SK-N-SH treated with all-trans-retinoic acid at 6 μM for 48 hours (cell line): ENCODE results near the gene TPST2.
"Not testable (repeated sequence)": the region's sequence is repeated elsewhere in the genome, so short reads cannot be mapped to it uniquely, and the experiment has no call there.

Experiments used
- ATAC-seq: fragments of 200-7000 bp; cut with Tn5 transposase; 3 replicates; pipeline ENCODE4 v1.9.1; 2020; ENCODE audit warnings: mild to moderate bottlenecking, moderate library complexity
- ARNTL ChIP-seq: fragments of 450-650 bp; formaldehyde crosslinking; IDR thresholded peaks from 2 replicates; pipeline ENCODE4 v1.5.0; 2020; ENCODE audit warnings: low read depth, mild to moderate bottlenecking, moderate library complexity, borderline replicate concordance
- BACH2 ChIP-seq: fragments of 250-450 bp; sonication (Bioruptor Pico); IDR thresholded peaks from 2 replicates; pipeline ENCODE4 v1.9.0; 2021; ENCODE audit warnings: mild to moderate bottlenecking, borderline replicate concordance
- CSDC2 ChIP-seq: fragments of 250-450 bp; sonication (Bioruptor Pico); IDR thresholded peaks from 2 replicates; pipeline ENCODE4 v1.5.0; 2020; ENCODE audit warnings: mild to moderate bottlenecking, moderate library complexity
- CSRNP3 ChIP-seq: fragments of 250-450 bp; sonication (Bioruptor Pico); IDR thresholded peaks from 2 replicates; pipeline ENCODE4 v1.5.1; 2021; ENCODE audit warnings: mild to moderate bottlenecking, moderate library complexity
- ESRRG ChIP-seq: fragments of 250-450 bp; sonication (Bioruptor Pico); IDR thresholded peaks from 2 replicates; pipeline ENCODE4 v1.6.1; 2021; ENCODE audit warnings: mild to moderate bottlenecking
- GLIS3 ChIP-seq: fragments of 250-450 bp; sonication (Bioruptor Pico); IDR thresholded peaks from 2 replicates; pipeline ENCODE4 v1.5.0; 2020; ENCODE audit warnings: mild to moderate bottlenecking, moderate library complexity
- ISL1 ChIP-seq: fragments of 250-450 bp; sonication (Bioruptor Pico); IDR thresholded peaks from 2 replicates; pipeline ENCODE4 v2.1.2; 2022; ENCODE audit warnings: mild to moderate bottlenecking, moderate library complexity
- OSR1 ChIP-seq: fragments of 250-450 bp; sonication (Bioruptor Pico); IDR thresholded peaks from 2 replicates; pipeline ENCODE4 v1.8.0; 2022; ENCODE audit warnings: moderate library complexity, mild to moderate bottlenecking, inconsistent platforms
- RARB ChIP-seq: fragments of 250-450 bp; sonication (Bioruptor Pico); IDR thresholded peaks from 2 replicates; pipeline ENCODE4 v1.8.0; 2021; ENCODE audit warnings: mild to moderate bottlenecking, moderate library complexity
- TOX ChIP-seq: fragments of 250-450 bp; sonication (Bioruptor Pico); IDR thresholded peaks from 2 replicates; pipeline ENCODE4 v1.8.0; 2021; ENCODE audit warnings: mild to moderate bottlenecking, moderate library complexity, borderline replicate concordance
- ZC3H10 ChIP-seq: fragments of 250-450 bp; sonication (Bioruptor Pico); IDR thresholded peaks from 2 replicates; pipeline ENCODE4 v1.5.1; 2021; ENCODE audit warnings: mild to moderate bottlenecking, moderate library complexity
- ZFP3 ChIP-seq: fragments of 250-450 bp; sonication (Bioruptor Pico); IDR thresholded peaks from 2 replicates; pipeline ENCODE4 v1.5.0; 2020; ENCODE audit warnings: mild to moderate bottlenecking, moderate library complexity
- ZFP30 ChIP-seq: fragments of 450-650 bp; formaldehyde crosslinking; IDR thresholded peaks from 2 replicates; pipeline ENCODE4 v1.5.0; 2022; ENCODE audit warnings: mild to moderate bottlenecking, moderate library complexity
- ZNF565 ChIP-seq: fragments of 450-650 bp; formaldehyde crosslinking; conservative IDR thresholded peaks from 2 replicates; pipeline ENCODE4 v1.5.0; 2020; ENCODE audit warnings: low read depth, mild to moderate bottlenecking, moderate library complexity
- TF ChIP-seq, protein P1 (sequence below): fragments of 250-450 bp; sonication (Bioruptor Pico); IDR thresholded peaks from 2 replicates; pipeline ENCODE4 v1.5.0; 2020; ENCODE audit warnings: mild to moderate bottlenecking, moderate library complexity
- TF ChIP-seq, protein P2 (sequence below): fragments of 250-450 bp; sonication (Bioruptor Pico); IDR thresholded peaks from 2 replicates; pipeline ENCODE4 v1.8.0; 2020; ENCODE audit warnings: mild to moderate bottlenecking, moderate library complexity, borderline replicate concordance
- TF ChIP-seq, protein P3 (sequence below): fragments of 250-450 bp; sonication (Bioruptor Pico); IDR thresholded peaks from 2 replicates; pipeline ENCODE4 v1.5.1; 2020; ENCODE audit warnings: low read depth, mild to moderate bottlenecking, moderate library complexity
- TF ChIP-seq, protein P4 (sequence below): fragments of 250-450 bp; sonication (Bioruptor Pico); IDR thresholded peaks from 2 replicates; pipeline ENCODE4 v1.8.0; 2021; ENCODE audit warnings: low read depth, mild to moderate bottlenecking, moderate library complexity, borderline replicate concordance

Gene TPST2

GRCh38 chr22:26614322-26614721 is 24.4 kb upstream of the TPST2 start:
- ATAC-seq = no peak
- TF ChIP-seq TOX (CRISPR knock-in tag) (no peak), BACH2 (CRISPR knock-in tag) (no peak), ZNF565 (CRISPR knock-in tag) (no peak), ISL1 (CRISPR knock-in tag) (no peak), CSDC2 (CRISPR knock-in tag) (no peak), ZFP30 (CRISPR knock-in tag) (no peak), RARB (CRISPR knock-in tag) (no peak), CSRNP3 (no peak), GLIS3 (CRISPR knock-in tag) (no peak), ESRRG (CRISPR knock-in tag) (no peak), ZC3H10 (no peak), ARNTL (CRISPR knock-in tag) (no peak), OSR1 (CRISPR knock-in tag) (no peak), ZFP3 (CRISPR knock-in tag) (no peak)
- TF ChIP-seq, protein P1, sequence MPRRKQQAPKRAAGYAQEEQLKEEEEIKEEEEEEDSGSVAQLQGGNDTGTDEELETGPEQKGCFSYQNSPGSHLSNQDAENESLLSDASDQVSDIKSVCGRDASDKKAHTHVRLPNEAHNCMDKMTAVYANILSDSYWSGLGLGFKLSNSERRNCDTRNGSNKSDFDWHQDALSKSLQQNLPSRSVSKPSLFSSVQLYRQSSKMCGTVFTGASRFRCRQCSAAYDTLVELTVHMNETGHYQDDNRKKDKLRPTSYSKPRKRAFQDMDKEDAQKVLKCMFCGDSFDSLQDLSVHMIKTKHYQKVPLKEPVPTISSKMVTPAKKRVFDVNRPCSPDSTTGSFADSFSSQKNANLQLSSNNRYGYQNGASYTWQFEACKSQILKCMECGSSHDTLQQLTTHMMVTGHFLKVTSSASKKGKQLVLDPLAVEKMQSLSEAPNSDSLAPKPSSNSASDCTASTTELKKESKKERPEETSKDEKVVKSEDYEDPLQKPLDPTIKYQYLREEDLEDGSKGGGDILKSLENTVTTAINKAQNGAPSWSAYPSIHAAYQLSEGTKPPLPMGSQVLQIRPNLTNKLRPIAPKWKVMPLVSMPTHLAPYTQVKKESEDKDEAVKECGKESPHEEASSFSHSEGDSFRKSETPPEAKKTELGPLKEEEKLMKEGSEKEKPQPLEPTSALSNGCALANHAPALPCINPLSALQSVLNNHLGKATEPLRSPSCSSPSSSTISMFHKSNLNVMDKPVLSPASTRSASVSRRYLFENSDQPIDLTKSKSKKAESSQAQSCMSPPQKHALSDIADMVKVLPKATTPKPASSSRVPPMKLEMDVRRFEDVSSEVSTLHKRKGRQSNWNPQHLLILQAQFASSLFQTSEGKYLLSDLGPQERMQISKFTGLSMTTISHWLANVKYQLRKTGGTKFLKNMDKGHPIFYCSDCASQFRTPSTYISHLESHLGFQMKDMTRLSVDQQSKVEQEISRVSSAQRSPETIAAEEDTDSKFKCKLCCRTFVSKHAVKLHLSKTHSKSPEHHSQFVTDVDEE = no peak
- TF ChIP-seq, protein P2, sequence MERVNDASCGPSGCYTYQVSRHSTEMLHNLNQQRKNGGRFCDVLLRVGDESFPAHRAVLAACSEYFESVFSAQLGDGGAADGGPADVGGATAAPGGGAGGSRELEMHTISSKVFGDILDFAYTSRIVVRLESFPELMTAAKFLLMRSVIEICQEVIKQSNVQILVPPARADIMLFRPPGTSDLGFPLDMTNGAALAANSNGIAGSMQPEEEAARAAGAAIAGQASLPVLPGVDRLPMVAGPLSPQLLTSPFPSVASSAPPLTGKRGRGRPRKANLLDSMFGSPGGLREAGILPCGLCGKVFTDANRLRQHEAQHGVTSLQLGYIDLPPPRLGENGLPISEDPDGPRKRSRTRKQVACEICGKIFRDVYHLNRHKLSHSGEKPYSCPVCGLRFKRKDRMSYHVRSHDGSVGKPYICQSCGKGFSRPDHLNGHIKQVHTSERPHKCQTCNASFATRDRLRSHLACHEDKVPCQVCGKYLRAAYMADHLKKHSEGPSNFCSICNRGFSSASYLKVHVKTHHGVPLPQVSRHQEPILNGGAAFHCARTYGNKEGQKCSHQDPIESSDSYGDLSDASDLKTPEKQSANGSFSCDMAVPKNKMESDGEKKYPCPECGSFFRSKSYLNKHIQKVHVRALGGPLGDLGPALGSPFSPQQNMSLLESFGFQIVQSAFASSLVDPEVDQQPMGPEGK (CRISPR knock-in tag) = no peak
- TF ChIP-seq, protein P3, sequence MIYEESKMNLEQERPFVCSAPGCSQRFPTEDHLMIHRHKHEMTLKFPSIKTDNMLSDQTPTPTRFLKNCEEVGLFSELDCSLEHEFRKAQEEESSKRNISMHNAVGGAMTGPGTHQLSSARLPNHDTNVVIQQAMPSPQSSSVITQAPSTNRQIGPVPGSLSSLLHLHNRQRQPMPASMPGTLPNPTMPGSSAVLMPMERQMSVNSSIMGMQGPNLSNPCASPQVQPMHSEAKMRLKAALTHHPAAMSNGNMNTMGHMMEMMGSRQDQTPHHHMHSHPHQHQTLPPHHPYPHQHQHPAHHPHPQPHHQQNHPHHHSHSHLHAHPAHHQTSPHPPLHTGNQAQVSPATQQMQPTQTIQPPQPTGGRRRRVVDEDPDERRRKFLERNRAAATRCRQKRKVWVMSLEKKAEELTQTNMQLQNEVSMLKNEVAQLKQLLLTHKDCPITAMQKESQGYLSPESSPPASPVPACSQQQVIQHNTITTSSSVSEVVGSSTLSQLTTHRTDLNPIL (CRISPR knock-in tag) = no peak

DNA sequence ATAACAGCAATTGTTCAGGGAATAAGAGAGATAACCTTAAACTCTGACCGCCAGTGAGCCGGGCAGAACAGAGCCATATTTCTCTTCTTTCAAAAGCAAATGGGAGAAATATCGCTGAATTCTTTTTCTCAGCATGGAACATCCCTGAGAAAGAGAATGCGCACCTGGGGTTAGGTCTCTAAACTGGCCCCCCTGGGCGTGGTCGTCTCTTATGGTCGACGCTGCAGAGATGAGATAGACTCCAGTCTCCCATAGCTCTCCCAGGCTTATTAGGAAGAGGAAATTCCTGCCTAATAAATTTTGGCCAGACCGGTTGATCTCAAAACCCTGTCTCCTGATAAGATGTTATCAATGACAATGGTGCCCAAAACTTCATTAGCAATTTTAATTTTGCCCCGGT is 23.8 kb upstream of the TPST2 start:
- ATAC-seq = not testable (repeated sequence)

GRCh38 chr22:26612652-26613051 is 22.7 kb upstream of the TPST2 start:
- no peak for ATAC-seq
- TF ChIP-seq CSDC2 (CRISPR knock-in tag) (no peak), BACH2 (CRISPR knock-in tag) (no peak), TOX (CRISPR knock-in tag) (no peak)
- TF ChIP-seq, protein P4, sequence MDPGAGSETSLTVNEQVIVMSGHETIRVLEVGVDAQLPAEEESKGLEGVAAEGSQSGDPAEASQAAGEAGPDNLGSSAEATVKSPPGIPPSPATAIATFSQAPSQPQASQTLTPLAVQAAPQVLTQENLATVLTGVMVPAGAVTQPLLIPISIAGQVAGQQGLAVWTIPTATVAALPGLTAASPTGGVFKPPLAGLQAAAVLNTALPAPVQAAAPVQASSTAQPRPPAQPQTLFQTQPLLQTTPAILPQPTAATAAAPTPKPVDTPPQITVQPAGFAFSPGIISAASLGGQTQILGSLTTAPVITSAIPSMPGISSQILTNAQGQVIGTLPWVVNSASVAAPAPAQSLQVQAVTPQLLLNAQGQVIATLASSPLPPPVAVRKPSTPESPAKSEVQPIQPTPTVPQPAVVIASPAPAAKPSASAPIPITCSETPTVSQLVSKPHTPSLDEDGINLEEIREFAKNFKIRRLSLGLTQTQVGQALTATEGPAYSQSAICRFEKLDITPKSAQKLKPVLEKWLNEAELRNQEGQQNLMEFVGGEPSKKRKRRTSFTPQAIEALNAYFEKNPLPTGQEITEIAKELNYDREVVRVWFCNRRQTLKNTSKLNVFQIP (CRISPR knock-in tag) = no peak
- TF ChIP-seq, protein P3 (CRISPR knock-in tag) = no peak

- ATAC-seq = peak; percentile 16; the same call in 1 of the 3 replicates
- no peak for TF ChIP-seq ZNF565 (CRISPR knock-in tag)
Measured at GRCh38 chr22:26610996-26611395, 21.1 kb upstream of the TPST2 start.
